GM21619 (cell line): Measurements from ENCODE around the gene MCTP2.

ENCODE experiments used
- ATAC-seq: cut with Tn5 transposase; IDR thresholded peaks from one replicate; pipeline ENCODE4 v1.9.1; 2021; ENCODE audit not compliant: unreplicated experiment

The MCTP2 gene

GRCh38 chr15:94386351-94386750 lies 155.0 kb downstream of the MCTP2 start:
- ATAC-seq: no peak

GRCh38 chr15:94387442-94387841 lies 156.1 kb downstream of the MCTP2 start:
- no peak for ATAC-seq

- ATAC-seq: peak; percentile 67
Observed at GRCh38 chr15:94387849-94388441, 156.6 kb downstream of the MCTP2 start.

GRCh38 chr15:94395640-94396039 lies 164.3 kb downstream of the MCTP2 start:
- no peak for ATAC-seq

- no peak for ATAC-seq
Observed at GRCh38 chr15:94397337-94397736, 166.0 kb downstream of the MCTP2 start.

GRCh38 chr15:94398001-94398400 lies 166.6 kb downstream of the MCTP2 start:
- no peak for ATAC-seq

- no peak for ATAC-seq
Observed at GRCh38 chr15:94400526-94401298, 169.4 kb downstream of the MCTP2 start.

GRCh38 chr15:94403331-94403730 lies 172.0 kb downstream of the MCTP2 start:
- no peak for ATAC-seq

GRCh38 chr15:94404733-94405283 lies 173.4 kb downstream of the MCTP2 start:
- ATAC-seq: no peak

GRCh38 chr15:94411285-94411684 lies 179.9 kb downstream of the MCTP2 start:
- no peak for ATAC-seq

- ATAC-seq: no peak
Observed at GRCh38 chr15:94411846-94412245, 180.5 kb downstream of the MCTP2 start.

GRCh38 chr15:94412979-94413746 lies 181.8 kb downstream of the MCTP2 start:
- no peak for ATAC-seq

GRCh38 chr15:94414916-94415315 lies 183.6 kb downstream of the MCTP2 start:
- no peak for ATAC-seq

GRCh38 chr15:94416267-94416666 lies 184.9 kb downstream of the MCTP2 start:
- ATAC-seq: no peak

GRCh38 chr15:94416820-94417219 lies 185.5 kb downstream of the MCTP2 start:
- no peak for ATAC-seq

GRCh38 chr15:94417501-94418293 lies 186.3 kb downstream of the MCTP2 start:
- no peak for ATAC-seq

GRCh38 chr15:94421706-94422105 lies 190.3 kb downstream of the MCTP2 start:
- ATAC-seq: no peak

GRCh38 chr15:94432279-94432678 lies 200.9 kb downstream of the MCTP2 start:
- no peak for ATAC-seq

GRCh38 chr15:94439158-94439557 lies 207.8 kb downstream of the MCTP2 start:
- ATAC-seq: no peak

- ATAC-seq: no peak
Observed at GRCh38 chr15:94441760-94442159, 210.4 kb downstream of the MCTP2 start.

- ATAC-seq: no peak
Observed at GRCh38 chr15:94442480-94442879, 211.1 kb downstream of the MCTP2 start.
